HG03342 (cell line): Measurements from ENCODE around the gene FOXP1.
"Not testable (repeated sequence)": the region's sequence is repeated elsewhere in the genome, so short reads cannot be mapped to it uniquely, and the experiment has no call there.

ENCODE experiments used
- ATAC-seq: cut with Tn5 transposase; IDR thresholded peaks from one replicate; pipeline ENCODE4 v1.9.1; 2021; ENCODE audit warnings: mild to moderate bottlenecking, moderate library complexity; ENCODE audit not compliant: unreplicated experiment

FOXP1 gene

DNA sequence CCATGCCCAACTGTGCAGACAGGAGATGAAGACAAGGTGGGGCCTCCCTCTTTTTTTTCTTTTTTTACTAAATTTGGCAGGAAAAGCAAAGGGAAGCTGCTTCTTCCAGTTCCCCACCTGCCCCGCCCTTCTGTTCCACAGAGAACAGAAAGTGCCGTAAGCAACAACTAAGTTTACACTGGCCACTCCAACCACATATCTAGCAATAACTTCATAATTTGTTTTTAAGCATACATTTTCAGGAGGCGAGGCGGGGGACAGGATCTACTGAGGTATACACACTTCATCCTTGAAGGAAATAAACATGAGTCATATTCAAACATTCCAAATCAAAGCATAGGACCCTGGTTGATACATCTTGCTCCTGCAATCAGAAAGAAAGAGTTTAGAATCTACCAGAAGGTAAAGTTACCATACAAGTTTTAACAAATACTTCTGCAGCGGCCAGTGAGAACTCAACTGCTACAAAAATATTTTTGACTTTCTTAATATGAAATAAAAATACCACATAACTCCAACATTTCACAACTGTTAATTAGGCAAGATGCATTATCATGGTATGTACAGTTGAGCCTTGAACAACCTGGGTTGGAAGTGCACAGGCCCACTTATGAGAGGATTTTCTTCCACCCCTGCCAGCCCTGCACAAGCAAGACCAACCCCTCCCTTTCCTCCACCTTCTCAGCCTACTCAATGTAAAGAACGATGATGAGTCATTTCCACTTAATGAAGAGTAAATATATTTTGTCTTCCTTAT lies 50.7 kb downstream of the FOXP1 start:
- no peak for ATAC-seq

DNA sequence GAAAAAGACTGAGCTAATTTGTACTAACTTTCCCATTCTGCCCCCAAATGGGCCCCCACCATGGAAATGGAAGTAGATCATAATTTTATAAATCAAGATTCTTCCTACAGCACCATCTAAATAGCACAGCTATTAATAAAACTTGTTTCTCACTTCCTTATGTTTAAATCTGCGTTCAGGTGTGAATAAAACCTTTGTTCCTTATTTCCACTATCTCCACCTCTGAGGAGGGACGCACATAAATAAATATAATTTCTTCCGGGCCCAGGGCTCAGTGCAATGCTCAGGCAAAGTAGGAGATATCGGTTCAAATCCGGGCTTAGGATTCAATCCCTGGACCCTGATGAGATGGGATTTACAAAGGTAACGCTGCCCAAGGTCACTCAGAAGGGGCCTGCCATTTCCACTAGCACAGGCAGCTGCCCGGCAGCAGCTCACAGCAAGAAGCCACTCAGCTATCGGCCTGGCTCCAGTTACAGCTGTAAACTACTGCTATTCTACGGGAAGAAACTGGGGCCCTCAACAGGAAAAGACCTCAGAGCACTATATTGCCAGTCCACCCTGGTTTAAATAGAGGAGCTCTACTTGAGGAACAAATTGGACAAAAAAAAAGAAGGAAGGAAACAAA lies 52.5 kb downstream of the FOXP1 start:
- ATAC-seq = no peak

DNA sequence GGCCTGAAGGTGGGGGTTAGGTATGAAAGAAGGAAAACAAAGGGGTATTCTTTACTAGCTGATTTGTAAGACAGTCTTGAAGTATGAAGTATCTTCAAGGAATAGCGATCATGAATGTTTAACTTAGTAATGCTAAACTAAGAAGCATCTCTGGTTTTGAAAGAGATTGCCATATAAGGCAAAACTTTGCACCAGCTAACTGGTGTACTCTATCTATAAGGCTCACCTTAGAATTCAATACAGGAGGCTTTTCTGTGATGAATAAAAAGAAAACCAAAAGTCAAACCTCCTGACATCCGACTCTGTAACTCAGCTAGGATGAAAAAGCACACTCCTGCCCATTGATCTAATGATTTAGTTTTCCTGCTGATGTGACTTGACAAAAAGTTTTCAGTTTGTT lies 54.7 kb downstream of the FOXP1 start:
- no peak for ATAC-seq

DNA sequence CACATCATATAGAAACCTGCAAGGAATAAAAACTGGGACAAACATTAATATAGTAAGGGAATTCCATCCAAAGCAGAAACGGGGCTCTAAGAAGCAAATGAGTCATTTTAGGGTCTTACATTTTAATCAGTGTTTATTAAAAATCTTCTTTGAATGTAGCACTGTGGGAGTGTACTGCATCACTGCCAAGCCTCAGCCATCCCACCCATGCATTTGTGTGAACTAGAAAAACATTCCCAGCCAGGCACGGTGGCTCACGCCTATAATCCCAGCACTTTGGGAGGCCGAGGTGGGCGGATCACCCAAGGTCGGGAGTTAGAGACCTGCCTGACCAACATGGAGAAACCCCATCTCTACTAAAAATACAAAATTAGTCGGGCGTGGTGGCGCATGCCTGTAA lies 57.1 kb downstream of the FOXP1 start:
- not testable (repeated sequence) for ATAC-seq

DNA sequence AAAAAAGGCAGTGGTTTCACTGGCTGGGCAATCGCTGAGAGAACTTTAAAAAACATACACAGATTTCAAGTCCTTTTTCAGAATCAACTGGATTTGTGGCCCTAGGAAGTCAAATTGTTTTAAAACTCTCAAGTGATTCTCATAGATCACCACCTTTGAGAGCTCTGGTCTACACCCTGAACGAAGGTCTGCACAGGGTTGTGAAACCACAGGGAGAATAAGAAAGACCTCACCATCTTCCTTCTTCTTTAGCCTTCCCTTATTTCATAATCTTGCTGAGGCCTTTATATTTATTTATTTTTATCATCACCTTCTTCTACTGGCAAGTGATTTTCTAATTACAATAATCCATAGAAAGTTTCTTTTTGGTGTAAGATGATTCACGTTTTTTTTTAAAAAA lies 58.1 kb downstream of the FOXP1 start:
- no peak for ATAC-seq

DNA sequence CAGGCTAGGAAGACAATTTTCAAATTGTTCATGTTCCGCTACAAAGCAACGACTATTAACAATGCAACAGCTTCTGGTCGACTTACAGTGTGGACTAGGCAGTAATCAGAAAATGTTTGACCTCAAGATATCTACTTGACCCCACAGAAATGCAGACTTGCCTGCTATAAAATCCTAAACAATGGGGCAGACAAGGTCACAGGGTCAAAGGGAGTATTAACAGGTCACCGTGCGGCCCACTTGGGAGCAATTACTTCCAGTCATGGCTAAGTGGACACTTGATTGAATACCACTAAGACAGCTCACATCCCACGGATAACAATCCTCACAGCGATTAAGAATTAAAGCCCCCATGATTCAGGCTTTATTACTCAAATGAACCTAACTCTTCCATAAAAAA lies 58.9 kb downstream of the FOXP1 start:
- no peak for ATAC-seq

DNA sequence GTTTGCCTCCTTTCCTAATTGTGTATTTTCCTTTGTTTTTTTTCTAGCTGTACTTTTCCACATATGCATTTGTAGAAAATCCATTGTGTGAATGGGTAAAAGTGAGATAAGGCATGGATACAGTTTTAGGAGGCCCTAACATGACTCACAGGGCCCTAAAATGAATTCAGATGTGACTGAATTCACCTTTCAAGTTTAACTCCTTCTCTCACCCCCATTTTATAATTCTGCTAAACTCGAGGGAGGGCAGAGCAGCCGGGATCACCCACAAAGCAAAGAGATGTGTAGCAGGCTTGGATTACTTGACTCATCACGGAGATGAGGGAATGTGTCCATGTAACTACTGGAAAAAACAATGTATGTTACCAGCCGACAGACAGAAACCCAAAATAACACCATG lies 59.9 kb downstream of the FOXP1 start:
- no peak for ATAC-seq

DNA sequence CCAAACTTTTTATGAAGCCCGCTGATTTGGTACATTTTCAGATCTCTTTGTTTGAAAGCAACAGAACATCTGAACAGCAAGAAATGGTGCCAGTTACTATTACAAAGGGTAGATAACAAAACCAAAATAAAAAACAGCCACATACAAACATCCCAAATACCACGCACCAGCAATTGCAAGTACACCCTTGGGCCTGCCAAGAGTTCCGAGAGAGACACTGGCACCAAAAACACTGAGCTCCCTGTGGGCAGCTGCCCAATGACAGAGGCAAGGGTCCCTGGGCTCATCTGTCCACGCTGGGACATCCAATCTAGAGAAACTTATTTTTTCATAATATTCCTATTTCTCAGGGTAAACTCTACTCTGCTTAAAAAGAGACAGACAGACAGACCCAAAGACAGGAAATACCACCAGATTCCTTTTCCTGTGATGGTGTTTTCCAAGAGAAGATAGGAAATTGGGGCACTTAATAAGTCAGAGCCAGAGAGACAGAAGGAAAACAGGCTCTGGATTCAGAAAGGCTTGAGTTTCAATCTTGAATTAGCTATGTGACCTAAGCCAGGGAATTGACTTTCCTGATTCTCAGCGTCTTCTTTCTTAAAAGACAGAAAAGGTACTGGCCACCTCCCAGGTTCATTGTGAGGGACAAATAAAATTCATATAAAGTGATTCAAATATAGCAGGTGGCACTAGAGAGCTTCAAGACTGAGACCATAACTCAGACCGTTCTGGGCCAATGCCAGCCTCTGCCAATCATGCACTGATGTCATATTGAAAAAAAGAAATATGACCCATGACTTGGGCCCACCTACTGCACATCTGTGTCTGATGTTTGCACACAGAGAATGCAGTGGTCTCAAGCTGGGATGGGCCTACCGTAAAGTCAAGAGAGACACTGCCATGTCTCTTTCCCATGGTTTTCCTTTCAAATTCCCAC lies 61.3 kb downstream of the FOXP1 start:
- no peak for ATAC-seq

DNA sequence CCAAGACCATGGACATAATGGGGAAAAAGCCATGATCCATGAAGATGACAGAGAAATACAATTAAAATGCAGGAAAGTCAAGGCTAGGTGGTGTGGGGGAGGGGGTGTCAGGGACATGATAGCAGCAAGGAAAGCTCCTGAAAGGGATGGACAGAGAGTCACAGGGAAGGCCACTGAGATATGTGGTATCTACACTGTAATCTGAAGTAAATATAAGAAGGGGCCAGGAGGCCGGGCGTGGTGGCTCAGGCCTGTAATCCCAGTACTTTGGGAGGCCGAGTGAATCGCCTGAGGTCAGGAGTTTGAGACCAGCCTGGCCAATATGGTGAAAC lies 62.5 kb downstream of the FOXP1 start:
- no peak for ATAC-seq

DNA sequence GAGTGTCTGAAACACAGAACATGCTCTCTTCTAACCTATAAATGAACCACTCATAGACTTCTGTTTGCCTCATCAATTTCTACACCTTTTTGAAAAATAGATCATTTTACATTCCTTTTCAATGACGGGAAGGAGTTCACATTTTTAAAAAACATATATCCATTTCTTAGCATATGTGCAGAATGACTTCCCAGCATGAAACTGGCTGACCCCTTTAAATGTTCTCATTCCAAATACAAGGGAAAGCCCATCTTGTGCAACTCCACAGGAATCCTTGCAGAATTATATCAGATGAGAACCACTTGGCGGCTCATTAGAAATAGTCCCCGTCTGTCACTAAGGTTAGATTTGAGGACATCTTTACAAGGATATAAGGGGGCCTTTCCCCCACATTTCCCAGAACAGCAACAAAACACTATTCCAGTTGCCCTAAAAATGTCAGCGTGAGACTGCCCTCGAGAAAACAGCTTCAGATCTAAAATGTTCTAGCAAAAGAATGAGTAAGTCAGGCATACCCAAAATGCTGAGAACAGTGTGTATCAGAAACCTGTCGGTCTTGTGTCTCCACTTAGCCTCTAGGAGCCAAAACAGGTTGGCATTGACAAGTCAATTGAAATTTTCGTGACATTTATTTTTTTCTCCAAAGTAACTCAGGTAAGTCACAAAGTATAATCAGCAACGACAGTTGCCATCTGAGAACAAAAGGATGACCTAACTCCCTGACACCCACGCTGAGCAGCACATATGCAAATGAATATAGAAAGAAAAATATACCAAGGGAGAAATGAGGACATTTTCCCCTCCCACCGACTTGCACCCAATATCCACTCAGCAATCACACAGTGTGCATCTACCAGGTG lies 63.1 kb downstream of the FOXP1 start:
- ATAC-seq = no peak

DNA sequence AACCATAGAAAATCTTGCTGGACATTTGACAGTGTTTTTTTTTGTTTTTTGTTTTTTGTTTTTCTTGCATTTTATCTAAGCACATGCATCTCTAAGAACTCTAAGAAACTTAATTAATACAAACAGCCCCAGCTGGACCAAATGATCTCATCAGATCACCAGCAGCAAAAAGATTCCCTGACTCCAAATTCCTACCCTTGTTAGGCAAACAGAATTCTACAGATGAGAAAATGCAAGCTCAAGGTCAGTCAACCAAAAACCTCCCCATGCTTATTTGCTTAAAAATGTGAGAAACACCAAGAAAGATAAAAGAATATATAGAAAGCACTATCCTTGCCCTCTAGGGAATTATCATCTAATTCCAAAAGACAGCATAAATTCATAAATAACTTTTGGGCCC lies 65.4 kb downstream of the FOXP1 start:
- ATAC-seq = no peak

DNA sequence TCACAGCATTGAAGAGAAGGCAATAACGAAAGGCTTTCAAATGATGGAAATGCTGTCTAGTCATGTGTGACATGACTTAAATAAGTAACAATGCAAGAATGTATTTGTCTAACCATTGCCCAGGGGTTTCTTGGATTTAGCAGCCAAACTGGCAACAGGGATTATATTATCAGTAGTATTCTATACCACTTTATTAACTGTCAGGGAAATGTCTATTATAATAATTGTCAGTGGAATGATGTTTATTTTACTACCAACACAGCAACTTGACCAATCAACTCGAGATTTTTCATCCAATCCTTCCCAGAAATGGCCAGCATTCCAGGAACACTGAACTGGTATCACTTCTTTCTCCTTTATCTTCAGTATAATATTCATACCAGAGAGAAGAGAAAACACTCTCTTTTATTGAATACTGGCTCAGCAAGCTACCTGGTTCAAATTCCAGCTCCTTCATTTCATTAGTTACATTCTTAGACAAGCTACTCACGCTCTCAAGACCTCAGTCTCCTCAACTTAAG lies 66.2 kb downstream of the FOXP1 start:
- no peak for ATAC-seq

DNA sequence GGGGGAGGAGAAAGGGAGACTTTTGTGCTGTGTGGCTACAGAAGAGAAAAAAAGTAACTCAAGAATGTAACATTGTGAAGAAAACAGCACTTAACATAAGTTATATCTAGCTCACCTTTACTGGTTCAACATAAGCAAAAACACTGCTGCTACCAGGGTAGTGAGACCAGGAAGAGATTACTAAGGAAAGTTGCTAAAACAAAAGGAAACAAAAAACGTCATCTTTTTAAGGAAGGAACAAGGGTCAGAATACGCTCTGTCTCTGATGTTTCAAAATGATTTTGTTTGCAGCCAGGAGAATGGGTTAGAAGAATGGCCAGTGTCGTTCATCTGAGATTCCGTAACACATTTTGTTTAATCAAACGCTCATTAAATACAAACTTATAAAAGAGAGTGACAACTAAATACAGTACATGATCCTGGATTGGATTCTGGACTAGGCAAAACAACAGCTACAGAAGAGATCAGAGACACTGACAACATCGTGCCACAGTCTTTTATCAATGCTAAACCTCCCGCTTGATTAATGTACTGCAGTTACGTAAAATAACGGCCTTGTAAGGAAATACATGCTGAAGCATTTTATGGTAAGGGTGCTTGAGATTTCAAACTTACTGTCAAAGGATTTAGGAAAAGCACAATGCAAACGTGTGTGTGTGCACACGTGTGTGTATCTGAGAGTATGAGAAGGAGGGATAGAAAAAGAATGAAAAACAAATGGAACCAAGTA lies 67.7 kb downstream of the FOXP1 start:
- ATAC-seq = no peak

DNA sequence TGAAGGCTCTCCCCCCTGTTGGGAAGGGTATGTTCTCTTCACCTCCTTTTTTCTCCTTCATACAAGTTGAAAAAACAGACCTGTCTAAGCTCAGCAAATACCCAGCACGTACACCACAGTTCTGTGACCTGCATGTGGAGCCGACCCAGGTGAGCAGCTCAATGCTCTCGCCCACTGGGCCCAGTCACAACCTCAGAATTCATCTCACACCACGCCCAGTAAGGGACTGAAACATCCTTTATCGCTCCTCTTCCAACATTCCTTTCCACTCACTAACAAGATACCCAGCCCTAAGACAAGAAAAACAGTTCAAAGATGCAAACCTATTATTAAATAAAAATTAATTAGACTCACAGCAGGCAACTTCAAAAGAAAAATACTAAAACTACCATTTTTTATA lies 68.9 kb downstream of the FOXP1 start:
- no peak for ATAC-seq

DNA sequence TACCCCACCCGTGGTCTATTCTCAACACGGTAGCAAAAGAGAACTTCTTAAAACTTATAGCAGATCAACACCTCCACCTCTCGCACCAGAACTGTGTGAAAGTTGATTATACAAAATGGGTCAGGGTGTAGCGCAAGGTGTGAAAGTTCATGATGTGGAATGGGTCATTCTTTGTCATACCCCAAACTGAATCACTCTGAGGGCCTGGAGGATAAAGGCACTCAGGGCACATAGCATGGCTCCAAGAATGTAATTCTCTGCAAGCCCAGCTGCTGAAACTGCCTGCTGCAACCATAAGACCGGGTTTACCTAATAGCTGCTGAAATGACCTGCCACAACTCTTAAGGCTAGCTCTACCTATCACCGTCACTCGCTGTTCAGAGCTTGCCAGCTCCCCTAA lies 70.0 kb downstream of the FOXP1 start:
- ATAC-seq = no peak

DNA sequence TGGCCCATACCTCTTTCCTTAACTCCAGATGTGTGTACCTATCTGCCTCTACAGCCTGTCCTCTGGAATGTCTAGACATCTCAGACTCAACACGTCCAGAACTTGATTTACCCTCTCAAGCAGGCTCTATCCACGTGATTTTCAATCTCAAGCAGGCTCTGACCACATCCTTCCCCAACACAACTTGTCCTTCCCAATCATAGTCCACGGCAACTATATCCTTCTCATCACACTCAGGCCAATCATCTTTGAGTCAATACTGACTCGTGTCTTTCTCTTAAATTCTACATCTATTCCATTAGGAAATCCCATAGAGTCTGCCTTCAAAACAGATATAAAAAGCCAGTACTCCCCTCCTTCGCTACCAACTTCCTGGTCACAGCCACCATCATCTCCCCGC lies 70.4 kb downstream of the FOXP1 start:
- no peak for ATAC-seq

DNA sequence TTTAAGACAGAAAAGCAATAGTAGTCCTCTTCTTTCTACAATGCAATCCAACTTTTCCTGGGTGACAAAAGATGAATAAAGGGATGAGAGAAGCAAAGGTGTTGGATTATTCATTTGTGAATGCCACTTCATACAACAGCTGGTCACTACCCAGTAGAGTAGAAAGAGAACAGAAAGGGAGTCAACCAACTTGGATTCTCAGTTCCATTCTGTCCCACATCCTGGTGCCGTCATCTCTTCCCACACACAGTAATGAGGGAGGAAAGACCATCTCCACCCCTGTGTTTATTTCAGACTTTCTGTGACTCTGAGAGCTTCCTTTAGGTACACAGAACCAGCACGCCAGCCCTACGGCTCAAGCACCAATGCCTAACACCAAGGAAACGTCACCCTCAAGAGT lies 71.0 kb downstream of the FOXP1 start:
- ATAC-seq = no peak

DNA sequence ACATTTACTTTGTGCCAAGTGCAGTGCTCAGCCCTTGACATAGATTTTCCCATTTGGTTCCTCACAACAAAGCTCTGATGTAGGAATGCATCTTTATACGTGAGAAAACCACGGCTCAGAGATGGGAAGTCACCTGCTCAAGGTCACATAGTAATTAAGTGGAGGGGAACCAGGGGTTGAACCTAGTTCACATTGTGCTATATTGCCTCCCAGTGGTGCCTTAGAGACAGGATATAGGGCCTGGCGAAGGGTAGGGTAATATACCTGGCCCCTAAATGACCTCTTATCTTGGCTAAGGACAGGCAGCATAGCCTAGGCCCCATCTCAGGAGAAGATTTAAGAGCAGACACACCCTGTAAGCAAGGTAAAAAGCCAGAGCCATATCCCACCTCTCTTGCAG lies 71.5 kb downstream of the FOXP1 start:
- ATAC-seq = no peak

DNA sequence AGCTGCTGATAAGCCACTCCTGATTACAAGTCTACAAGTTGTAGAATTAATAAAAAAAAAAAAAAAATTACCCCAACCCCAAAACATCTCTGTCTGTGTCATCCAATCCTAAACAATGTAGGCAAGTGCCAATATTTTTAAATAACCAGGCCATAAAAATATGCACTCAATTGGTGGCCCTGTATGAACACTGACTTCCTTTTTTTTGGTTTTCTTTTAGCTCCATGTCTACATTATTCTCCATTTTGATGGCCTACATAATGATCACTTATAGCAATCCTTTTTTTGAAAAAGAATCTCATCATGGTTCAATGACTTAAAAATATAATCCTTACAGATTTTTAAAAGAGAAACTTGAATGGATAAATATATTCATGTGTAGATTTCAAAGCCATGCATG lies 72.1 kb downstream of the FOXP1 start:
- no peak for ATAC-seq

DNA sequence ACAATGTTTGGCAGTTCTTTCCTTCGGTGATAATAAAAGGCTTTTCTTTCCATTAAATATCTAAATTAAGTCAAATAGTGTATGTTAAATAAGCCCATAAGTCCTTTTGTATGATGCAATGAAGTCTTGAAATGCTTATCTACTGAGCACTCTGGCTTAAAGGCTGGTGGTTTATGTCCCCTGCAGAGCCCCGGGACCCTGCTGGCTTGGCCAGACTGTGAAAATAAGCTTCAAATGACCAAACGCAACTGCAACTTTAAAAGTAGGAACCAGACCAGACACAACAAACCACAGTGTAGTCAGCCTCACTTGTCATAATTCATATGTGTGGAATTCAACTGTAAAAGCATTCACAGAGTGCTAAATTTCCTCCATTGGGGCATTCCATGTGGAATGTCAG lies 72.5 kb downstream of the FOXP1 start:
- ATAC-seq = no peak
